ENCODE results near the gene NEUROD1. TPM values are rescaled to one million over a fixed set of nuclear protein-coding genes. Genes with fewer than 3 reads are reported as not detected.

The NEUROD1 gene
- total and polyA plus RNA-seq, 2 experiments from 2014 or later, result 0.53 to 1.3 TPM

DNA sequence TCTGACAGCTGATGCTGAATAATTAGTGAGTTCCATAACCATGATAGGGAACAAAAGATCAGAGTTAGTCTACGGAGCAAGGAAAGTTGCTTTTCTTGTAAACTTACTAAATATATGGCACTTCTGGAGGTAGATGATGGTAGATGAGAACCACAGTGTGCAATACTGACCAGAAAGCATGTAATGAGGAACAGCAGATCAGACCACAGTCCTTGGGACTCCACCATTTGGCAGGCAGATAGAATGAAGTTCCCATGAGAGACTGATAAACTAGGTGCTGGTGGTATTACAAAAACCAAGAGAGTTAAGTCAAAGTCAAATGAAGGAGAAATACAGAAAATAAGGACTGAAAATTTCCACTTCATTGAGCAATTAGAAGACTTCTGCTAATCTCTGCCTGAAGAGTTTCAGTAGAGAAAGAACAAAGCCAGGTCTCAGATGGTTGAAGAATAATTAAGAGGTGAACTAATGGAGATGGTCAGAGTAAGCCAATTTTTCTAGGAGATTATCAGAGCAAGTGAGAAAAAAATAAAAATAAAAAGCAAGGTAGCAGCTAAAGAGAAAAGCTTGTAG is 33.8 kb downstream of the NEUROD1 start:
- Histone ChIP-seq H3K27me3 (peaks cover 4% of the 10 kb centered on the region), H3K4me1 (ENCODE audit: insufficient read depth) (no peaks in the 10 kb centered on the region), H4K20me1 (ENCODE audit: insufficient read depth, poor library complexity, severe bottlenecking) (no peaks in the 10 kb centered on the region), H3K79me2 (no peaks in the 10 kb centered on the region), H3K4me3 (no peak overlapping the region), H3K4me2 (no peak overlapping the region), H2AFZ (no peak overlapping the region), H3K27ac (no peak overlapping the region), H3K9me2 (replicated peaks; ENCODE audit: insufficient read depth) (no peaks in the 10 kb centered on the region), H3K36me3 (replicated peaks; ENCODE audit: insufficient read depth, low read depth) (no peaks in the 10 kb centered on the region), H3K9me3 (ENCODE audit: low read depth) (no peaks in the 10 kb centered on the region)
- DNase-seq (ENCODE audit: low spot score), result no peak
- WGBS (ENCODE audit: low lambda C conversion rate, missing lambda C conversion rate), result 90% methylated on average over 1 of the region's 1 CpG
- TF ChIP-seq, protein P1, sequence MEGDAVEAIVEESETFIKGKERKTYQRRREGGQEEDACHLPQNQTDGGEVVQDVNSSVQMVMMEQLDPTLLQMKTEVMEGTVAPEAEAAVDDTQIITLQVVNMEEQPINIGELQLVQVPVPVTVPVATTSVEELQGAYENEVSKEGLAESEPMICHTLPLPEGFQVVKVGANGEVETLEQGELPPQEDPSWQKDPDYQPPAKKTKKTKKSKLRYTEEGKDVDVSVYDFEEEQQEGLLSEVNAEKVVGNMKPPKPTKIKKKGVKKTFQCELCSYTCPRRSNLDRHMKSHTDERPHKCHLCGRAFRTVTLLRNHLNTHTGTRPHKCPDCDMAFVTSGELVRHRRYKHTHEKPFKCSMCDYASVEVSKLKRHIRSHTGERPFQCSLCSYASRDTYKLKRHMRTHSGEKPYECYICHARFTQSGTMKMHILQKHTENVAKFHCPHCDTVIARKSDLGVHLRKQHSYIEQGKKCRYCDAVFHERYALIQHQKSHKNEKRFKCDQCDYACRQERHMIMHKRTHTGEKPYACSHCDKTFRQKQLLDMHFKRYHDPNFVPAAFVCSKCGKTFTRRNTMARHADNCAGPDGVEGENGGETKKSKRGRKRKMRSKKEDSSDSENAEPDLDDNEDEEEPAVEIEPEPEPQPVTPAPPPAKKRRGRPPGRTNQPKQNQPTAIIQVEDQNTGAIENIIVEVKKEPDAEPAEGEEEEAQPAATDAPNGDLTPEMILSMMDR (IDR thresholded peaks at IDR 0.05; ENCODE audit: poor library complexity), result no peak
- TF ChIP-seq EZH2phosphoT487 (IDR thresholded peaks at IDR 0.05; ENCODE audit: low read depth, severe bottlenecking, unreplicated experiment), result no peak
- no peak for TF ChIP-seq EZH2 (IDR thresholded peaks at IDR 0.05; ENCODE audit: borderline replicate concordance)

DNA sequence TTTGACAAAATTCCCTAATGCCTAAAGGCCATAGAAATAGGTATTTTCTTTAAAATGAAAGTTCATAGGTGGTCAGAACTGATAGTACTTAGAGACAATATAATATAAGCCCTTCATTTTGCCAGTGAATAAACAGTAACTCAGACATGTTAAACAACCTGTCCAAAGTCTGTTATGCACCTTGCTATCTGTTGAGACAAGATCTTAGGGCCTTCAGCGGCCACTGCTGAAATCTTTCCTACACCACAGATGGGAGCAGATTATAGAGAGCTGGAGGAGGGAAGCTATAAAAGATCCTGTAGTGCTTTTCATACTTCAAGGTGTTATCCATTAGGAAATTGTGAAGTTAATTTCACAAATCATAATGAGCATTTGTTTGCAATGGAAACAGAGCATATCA is 37.2 kb downstream of the NEUROD1 start:
- Histone ChIP-seq H3K4me1 (ENCODE audit: insufficient read depth) (no peaks in the 10 kb centered on the region), H2AFZ (no peak overlapping the region), H3K4me3 (no peak overlapping the region), H3K27ac (peak overlapping the region; percentile 53), H3K4me2 (peak overlapping the region; percentile 40), H3K27me3 (peaks cover 4% of the 10 kb centered on the region), H3K9me2 (replicated peaks; ENCODE audit: insufficient read depth) (no peaks in the 10 kb centered on the region), H3K9me3 (ENCODE audit: low read depth) (no peaks in the 10 kb centered on the region), H3K79me2 (no peaks in the 10 kb centered on the region), H4K20me1 (ENCODE audit: insufficient read depth, poor library complexity, severe bottlenecking) (no peaks in the 10 kb centered on the region), H3K36me3 (replicated peaks; ENCODE audit: insufficient read depth, low read depth) (no peaks in the 10 kb centered on the region)
- TF ChIP-seq, protein P1 (IDR thresholded peaks at IDR 0.05; ENCODE audit: poor library complexity), result no peak
- DNase-seq (ENCODE audit: low spot score), result peak; percentile 19
- 68% methylated on average over 1 of the region's 1 CpG for WGBS (ENCODE audit: low lambda C conversion rate, missing lambda C conversion rate)

DNA sequence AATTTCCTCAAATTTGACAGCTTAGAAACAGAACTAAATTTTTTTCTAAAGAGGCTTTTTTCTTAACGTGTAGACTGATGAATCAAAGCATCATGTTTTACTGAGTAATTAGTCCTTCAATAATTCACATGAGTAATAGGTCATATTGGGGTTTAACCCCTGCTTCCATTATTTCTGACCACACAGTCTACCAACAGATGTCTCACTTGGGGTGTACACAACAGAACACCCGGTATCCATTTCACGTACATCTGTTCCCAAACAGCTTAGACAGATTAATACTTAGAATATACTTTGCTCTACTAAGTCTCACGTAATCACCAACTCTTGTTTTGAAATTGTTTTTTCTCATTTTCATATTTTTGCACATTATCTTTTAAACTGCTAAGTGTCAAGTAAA is 38.2 kb downstream of the NEUROD1 start:
- H3K4me3 ChIP-seq, result no peak overlapping the region
- 75% methylated on average over 4 of the region's 4 CpGs for WGBS (ENCODE audit: low lambda C conversion rate, missing lambda C conversion rate)
- no peaks in the 10 kb centered on the region for H3K79me2 ChIP-seq
- H3K4me1 ChIP-seq (ENCODE audit: insufficient read depth), result no peaks in the 10 kb centered on the region
- H4K20me1 ChIP-seq (ENCODE audit: insufficient read depth, poor library complexity, severe bottlenecking), result no peaks in the 10 kb centered on the region
- no peak for TF ChIP-seq EZH2phosphoT487 (IDR thresholded peaks at IDR 0.05; ENCODE audit: low read depth, severe bottlenecking, unreplicated experiment)
- TF ChIP-seq EZH2 (IDR thresholded peaks at IDR 0.05; ENCODE audit: borderline replicate concordance), result no peak
- TF ChIP-seq, protein P1 (IDR thresholded peaks at IDR 0.05; ENCODE audit: poor library complexity), result no peak
- H3K9me3 ChIP-seq (ENCODE audit: low read depth), result no peaks in the 10 kb centered on the region
- H3K9me2 ChIP-seq (replicated peaks; ENCODE audit: insufficient read depth), result no peaks in the 10 kb centered on the region
- H3K36me3 ChIP-seq (replicated peaks; ENCODE audit: insufficient read depth, low read depth), result no peaks in the 10 kb centered on the region
- H3K27me3 ChIP-seq, result peaks cover 4% of the 10 kb centered on the region
- no peak overlapping the region for H2AFZ ChIP-seq
- H3K4me2 ChIP-seq, result no peak overlapping the region
- peak overlapping the region; percentile 53 for H3K27ac ChIP-seq
- DNase-seq (ENCODE audit: low spot score), result no peak

DNA sequence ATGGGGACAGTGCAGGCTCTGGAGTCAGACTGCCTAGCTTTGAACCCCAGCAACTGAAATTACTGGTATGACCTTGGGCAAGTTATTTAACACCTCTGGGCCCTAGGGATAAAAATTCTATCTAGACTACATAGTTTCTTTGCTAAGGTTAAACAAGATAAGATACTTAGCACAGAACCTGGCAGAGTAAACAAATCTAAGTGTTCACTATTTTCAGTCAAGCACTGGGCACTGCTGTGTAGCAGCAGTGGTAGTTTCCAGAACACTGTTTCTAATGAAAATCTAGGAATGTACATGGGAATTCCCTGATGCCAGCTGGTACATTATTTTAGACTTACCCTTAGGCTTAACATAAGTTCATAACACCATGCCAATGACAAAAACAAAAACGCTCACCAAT is 40.6 kb downstream of the NEUROD1 start:
- Histone ChIP-seq H3K36me3 (replicated peaks; ENCODE audit: insufficient read depth, low read depth) (no peaks in the 10 kb centered on the region), H3K79me2 (no peaks in the 10 kb centered on the region), H3K9me3 (ENCODE audit: low read depth) (no peaks in the 10 kb centered on the region), H3K27ac (no peak overlapping the region), H3K27me3 (peaks cover 2% of the 10 kb centered on the region), H3K4me1 (ENCODE audit: insufficient read depth) (no peaks in the 10 kb centered on the region), H2AFZ (no peak overlapping the region), H3K4me3 (no peak overlapping the region), H3K4me2 (no peak overlapping the region), H4K20me1 (ENCODE audit: insufficient read depth, poor library complexity, severe bottlenecking) (no peaks in the 10 kb centered on the region), H3K9me2 (replicated peaks; ENCODE audit: insufficient read depth) (no peaks in the 10 kb centered on the region)
- TF ChIP-seq EZH2 (IDR thresholded peaks at IDR 0.05; ENCODE audit: borderline replicate concordance), result no peak
- TF ChIP-seq, protein P1 (IDR thresholded peaks at IDR 0.05; ENCODE audit: poor library complexity), result no peak
- no peak for TF ChIP-seq EZH2phosphoT487 (IDR thresholded peaks at IDR 0.05; ENCODE audit: low read depth, severe bottlenecking, unreplicated experiment)
- no peak for DNase-seq (ENCODE audit: low spot score)
- 0% methylated on average over 1 of the region's 1 CpG for WGBS (ENCODE audit: low lambda C conversion rate, missing lambda C conversion rate)
